Stimulated activated CD4-positive, alpha-beta T cell treated with anti-CD3 and anti-CD28 coated beads, Interleukin-4, amount 100 ng/mL, for 48 hours (primary cell): ENCODE results near the gene TUT1.
"Not testable (repeated sequence)": the region's sequence is repeated elsewhere in the genome, so short reads cannot be mapped to it uniquely, and the experiment has no call there.

Experiments
- DNase-seq, 2 donors: peaks; one replicate each; pipeline ENCODE4 v3.0.0-alpha.2; 2020; ENCODE audit warnings: low read depth in 2 of 2

TUT1 gene

GRCh38 chr11:62604460-62605120 lies 13.3 kb upstream of the TUT1 start:
- no peak for DNase-seq

DNA sequence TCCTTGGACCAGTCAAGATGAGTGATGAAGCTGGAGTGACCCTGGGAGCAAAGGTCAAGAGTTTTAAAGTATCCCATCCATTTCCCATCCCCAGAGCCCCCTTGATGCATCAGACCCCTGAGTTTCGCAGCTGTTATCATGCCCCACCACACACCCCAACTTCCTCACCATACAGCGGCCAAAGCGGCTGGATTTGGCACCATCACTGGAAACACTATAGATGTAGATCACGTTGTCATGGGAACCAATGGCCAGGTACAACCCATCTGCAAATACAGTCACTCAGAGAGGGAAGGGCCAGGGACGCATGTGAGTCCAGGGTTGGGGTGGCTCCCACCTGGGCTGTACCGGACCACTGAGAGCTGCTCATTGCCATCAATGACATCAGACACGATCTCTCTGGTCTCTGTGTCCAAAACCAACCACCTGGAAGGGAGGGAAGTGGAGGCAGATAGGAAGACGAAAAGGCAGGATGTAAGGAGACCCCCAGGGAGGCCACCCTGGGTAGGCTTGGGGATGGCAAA lies 12.5 kb upstream of the TUT1 start:
- no peak for DNase-seq

DNA sequence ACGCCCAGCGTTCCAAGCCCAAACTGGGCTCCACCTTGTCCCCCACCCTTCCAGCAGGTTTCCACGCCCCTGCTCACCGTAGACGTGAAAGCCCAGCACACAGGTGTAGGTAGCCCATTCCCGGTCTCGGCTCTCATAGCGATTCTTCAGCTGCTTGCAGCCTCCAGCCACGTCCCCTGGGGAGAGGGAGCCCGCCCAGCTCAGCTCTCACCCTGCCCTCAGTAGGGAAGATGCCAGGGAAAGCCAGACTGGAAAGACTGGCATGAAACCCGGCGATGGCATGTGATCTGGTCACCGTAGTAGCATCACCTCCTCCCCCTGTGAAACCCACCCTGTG lies 11.7 kb upstream of the TUT1 start:
- no peak for DNase-seq

GRCh38 chr11:62602141-62603071 lies 11.1 kb upstream of the TUT1 start:
- DNase-seq = no peak

DNA sequence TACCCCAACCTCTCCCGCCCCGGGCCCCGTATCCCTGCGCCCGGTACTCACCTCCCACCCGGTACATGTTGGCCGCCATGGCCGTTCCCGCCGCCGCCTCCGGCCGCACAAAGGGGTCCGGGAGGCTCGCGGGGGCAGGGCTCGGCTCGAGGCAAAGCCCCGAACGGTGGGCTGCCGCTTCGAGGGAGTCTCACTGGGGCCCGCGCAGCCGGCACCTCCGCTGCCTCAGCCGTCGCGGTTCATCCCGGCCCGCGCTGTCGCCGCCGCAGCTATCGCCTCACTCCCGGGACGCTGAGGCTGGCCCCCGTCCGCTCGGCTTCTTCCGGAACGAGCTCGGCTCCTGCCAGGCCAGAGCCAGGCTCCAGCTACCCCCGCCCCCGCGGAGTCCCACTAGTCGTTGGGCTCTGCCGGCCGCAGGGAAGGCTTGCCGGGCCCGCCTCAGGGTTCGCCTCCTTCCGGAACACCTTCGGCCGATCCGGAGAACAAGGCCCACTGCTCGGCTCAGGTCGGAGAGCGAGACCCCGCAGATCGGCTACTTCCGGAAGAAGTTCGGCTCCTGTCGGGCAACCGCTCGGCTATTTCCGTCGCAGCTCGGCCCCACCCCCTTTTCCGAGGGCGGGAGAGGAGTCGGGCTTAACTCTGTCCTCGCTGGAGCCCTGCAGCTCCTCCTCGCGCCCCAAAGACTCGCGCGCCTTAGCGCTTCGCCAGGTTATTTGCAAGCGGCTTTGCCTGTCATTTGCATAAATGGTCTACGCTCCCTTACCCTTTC lies 10.2 kb upstream of the TUT1 start, which contains the start of gene MTA2:
Gene MTA2, minus strand, starts transcription at position 494 of the 769 bp plus-strand sequence. Its CDS starts 415 bp downstream, at position 79.
- DNase-seq = peak; percentile 99

GRCh38 chr11:62601122-62601371 lies 9.7 kb upstream of the TUT1 start:
- no peak for DNase-seq

GRCh38 chr11:62600367-62601121 lies 9.2 kb upstream of the TUT1 start:
- DNase-seq = no peak

DNA sequence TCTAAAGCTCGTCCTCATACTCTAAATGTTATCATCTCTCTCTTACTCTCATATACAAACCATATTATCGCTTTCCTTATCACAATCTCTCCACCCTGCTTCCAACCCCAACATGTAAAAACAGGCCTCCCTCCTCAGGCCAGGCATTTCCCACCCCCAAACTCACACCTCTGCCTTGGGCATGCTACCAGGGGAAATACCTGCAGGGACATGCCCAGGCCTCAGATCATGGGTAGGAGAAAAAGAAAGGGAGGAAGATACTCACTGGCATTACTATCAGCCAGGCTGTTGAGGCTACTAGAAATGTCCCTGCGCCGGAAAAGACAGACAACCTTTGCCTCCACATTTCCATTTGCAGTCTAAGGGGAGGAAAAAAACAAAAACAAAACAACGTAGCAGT lies 8.6 kb upstream of the TUT1 start:
- DNase-seq = no peak

GRCh38 chr11:62599069-62599696 lies 7.9 kb upstream of the TUT1 start:
- peak; percentile 93 to 95 for DNase-seq

DNA sequence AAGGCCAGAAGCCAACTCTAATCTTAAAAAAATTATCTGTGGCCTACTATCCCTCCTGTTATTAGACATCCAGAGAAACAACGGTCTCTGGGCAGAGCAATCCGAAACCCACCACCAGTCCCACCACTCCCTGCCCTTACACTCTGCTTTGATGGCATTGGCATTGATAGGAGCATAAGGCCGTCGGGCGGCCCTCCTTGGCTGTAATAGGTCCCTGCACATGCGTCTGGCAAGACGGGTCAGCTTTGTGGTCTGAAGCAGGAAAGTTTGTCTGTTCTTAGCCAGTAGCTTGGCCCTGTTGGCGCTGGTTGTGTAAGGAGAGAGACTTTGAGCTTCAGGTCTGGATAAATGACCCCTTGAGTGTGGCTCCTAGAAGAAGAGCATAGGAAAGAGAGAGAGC lies 3.8 kb upstream of the TUT1 start:
- no peak for DNase-seq

GRCh38 chr11:62593434-62594044 lies 2.2 kb upstream of the TUT1 start:
- peak; percentile 68 to 74 for DNase-seq

- no peak for DNase-seq
Measured at GRCh38 chr11:62592989-62593421, 1.7 kb upstream of the TUT1 start.

DNA sequence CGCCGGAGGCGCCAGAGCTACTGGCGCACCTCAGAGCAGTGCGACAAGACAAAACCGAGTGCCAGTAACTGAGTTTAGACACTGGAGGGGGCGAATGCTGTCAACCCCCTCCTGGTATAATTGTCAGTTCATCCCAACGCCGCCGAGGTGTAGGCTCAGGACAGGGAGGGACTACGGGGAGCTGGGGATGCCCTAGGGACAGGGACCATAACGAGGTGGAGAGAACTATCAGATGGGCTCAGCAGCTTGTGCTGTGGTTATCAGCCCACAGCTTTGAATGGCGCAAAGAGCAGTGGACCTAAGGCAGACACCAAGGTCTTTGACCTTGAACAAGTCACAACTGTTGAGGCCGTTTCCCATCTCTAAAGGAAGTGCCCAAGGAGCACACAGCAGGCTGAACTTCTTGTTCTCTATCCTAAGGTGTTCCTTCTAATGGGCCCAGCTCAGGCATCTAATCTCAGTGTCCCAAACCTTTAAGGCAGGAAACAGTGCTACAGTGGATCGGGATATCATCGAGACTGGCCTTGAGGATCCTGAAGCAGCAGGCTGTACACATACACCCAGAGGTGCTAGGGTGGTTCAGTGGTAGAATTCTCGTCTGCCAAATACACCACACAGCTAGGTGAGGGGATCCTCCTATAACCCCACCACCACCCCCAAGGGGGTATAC lies 958 bp upstream of the TUT1 start:
- DNase-seq = no peak

DNA sequence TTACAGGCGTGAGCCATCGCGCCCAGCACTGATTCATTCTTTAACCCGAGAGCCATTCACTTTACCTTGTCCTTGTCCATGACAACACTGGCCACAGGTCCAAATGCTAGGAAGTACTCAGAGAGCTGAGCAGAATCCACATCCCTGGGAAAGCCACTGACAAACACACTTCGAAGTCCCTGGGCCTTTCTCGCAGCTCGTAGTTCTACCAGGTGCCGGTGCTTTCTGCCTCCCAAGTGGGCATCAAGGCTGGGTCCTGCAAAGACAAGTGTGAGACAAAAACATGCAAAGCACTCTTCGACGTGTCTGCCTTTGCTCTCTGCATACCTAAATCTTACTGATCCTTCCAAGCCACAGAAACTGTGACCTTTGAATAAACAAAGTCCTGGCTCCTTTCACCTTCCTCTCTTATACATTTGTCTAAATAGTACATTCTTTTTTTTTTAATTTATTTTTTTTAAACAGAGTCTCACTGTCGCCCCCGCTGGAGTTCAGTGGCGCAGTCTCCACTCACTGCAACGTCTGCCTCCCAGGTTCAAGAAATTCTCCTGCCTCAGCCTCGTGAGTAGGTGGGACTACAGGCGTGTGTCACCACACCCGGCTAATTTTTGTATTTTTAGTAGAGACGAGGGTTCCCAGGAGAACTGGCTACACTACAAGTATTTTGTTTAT lies 2.2 kb downstream of the TUT1 start:
- no peak for DNase-seq

GRCh38 chr11:62585356-62585755 lies 6.0 kb downstream of the TUT1 start:
- not testable (repeated sequence) for DNase-seq

DNA sequence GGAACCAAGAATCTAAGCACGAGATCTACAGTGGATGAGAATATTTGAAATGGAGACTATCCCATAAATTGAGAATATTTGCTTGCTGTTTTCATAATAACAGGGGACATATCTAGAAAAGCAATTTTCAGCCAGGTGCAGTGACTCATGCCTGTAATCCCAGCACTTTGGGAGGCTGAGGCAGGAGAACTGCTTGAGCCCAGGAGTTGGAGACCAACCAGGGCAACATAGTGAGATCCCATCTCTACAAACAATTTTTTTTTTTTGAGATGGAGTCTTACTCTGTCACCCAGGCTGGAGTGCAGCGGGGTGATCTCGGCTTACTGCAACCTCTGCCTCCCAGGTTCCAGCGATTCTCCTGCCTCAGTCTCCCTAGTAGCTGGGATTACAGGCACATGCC lies 9.6 kb downstream of the TUT1 start:
- DNase-seq = not testable (repeated sequence)

GRCh38 chr11:62580959-62581715 lies 10.2 kb downstream of the TUT1 start:
- DNase-seq = no peak

DNA sequence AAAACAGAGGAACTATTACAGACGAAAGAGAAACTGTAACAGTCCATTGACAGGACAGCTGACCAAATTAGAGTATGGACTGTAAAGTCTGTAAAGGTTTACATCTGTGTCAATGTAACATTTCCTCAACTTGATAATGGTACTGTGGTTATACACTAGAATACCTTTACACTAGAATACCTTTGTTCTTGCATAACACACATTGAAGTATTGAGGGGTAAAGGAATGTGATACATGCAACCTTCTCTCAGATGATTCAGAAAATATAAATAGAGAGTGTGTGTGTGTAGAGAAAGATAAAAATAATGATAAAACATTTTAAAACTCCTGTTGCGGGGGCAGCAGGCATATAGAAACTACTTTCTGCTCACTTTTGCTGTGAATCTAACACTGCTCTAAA lies 12.1 kb downstream of the TUT1 start:
- no peak for DNase-seq

- DNase-seq = no peak
Measured at GRCh38 chr11:62578541-62578940, 12.8 kb downstream of the TUT1 start.
